GM10847 (cell line): ENCODE measurements around the gene INSIG2.

Experiments used
- POLR2A ChIP-seq: IDR thresholded peaks from 2 replicates; pipeline ENCODE4 v1.6.1; 2011; ENCODE audit not compliant: insufficient read length; ENCODE audit errors: extremely low read depth

INSIG2 gene

GRCh38 chr2:118054213-118055008 lies 33.9 kb upstream of the INSIG2 start:
- TF ChIP-seq POLR2A: no peak

- TF ChIP-seq POLR2A: no peak
Observed at GRCh38 chr2:118055512-118056164, 32.6 kb upstream of the INSIG2 start.

GRCh38 chr2:118056165-118056534 lies 32.1 kb upstream of the INSIG2 start:
- no peak for TF ChIP-seq POLR2A

GRCh38 chr2:118056801-118057200 lies 31.5 kb upstream of the INSIG2 start:
- no peak for TF ChIP-seq POLR2A

- no peak for TF ChIP-seq POLR2A
Observed at GRCh38 chr2:118058951-118059350, 29.3 kb upstream of the INSIG2 start.

GRCh38 chr2:118059919-118060478 lies 28.3 kb upstream of the INSIG2 start:
- no peak for TF ChIP-seq POLR2A

GRCh38 chr2:118061135-118061955 lies 26.9 kb upstream of the INSIG2 start:
- TF ChIP-seq POLR2A: no peak

GRCh38 chr2:118062048-118062447 lies 26.2 kb upstream of the INSIG2 start:
- TF ChIP-seq POLR2A: no peak

GRCh38 chr2:118062669-118063068 lies 25.6 kb upstream of the INSIG2 start:
- TF ChIP-seq POLR2A: no peak

- TF ChIP-seq POLR2A: no peak
Observed at GRCh38 chr2:118065015-118065706, 23.1 kb upstream of the INSIG2 start.

- TF ChIP-seq POLR2A: no peak
Observed at GRCh38 chr2:118065921-118066511, 22.3 kb upstream of the INSIG2 start.

- TF ChIP-seq POLR2A: no peak
Observed at GRCh38 chr2:118077636-118078247, 10.5 kb upstream of the INSIG2 start.

- TF ChIP-seq POLR2A: no peak
Observed at GRCh38 chr2:118078734-118079133, 9.5 kb upstream of the INSIG2 start.

GRCh38 chr2:118084491-118085089 lies 3.7 kb upstream of the INSIG2 start:
- TF ChIP-seq POLR2A: no peak
